Neural cell (in vitro differentiated cells): ENCODE measurements around the gene MEGF11.

ENCODE experiments used
- EP300 ChIP-seq: fragments of 450-650 bp; conservative IDR thresholded peaks from 2 replicates; pipeline ENCODE4 v1.6.1; 2014; ENCODE audit warnings: antibody characterized with exemption, mild to moderate bottlenecking, moderate library complexity; ENCODE audit not compliant: poor library complexity, severe bottlenecking
- TAF1 ChIP-seq: IDR thresholded peaks from 2 replicates; pipeline ENCODE4 v1.6.1; 2012; ENCODE audit warnings: low read depth
- TF ChIP-seq, protein P1 (sequence below): fragments of 450-650 bp; IDR thresholded peaks from 2 replicates; pipeline ENCODE4 v1.5.1; 2014; ENCODE audit warnings: antibody characterized with exemption, mild to moderate bottlenecking, moderate library complexity; ENCODE audit not compliant: poor library complexity, severe bottlenecking

DNA sequence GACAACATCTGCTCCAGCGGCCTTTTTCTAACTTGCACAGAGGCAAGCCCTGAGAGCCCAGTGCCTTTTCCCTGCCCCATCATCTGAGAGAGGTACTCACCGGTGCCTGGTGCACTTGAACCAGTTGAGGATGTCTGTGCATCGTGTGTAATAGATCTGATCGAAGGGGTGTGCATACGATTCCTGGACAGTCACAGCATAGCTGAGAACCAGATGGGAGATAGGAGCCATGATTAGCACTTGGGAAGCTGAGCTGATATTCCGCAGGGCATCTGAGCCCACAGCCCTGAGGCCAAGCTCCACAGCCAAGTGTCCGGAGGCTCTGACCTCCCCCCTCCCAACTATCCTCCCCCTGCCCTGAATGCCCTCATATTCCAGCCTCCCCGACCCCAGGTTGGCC is 129.8 kb downstream of the MEGF11 start:
- TF ChIP-seq, protein P1, sequence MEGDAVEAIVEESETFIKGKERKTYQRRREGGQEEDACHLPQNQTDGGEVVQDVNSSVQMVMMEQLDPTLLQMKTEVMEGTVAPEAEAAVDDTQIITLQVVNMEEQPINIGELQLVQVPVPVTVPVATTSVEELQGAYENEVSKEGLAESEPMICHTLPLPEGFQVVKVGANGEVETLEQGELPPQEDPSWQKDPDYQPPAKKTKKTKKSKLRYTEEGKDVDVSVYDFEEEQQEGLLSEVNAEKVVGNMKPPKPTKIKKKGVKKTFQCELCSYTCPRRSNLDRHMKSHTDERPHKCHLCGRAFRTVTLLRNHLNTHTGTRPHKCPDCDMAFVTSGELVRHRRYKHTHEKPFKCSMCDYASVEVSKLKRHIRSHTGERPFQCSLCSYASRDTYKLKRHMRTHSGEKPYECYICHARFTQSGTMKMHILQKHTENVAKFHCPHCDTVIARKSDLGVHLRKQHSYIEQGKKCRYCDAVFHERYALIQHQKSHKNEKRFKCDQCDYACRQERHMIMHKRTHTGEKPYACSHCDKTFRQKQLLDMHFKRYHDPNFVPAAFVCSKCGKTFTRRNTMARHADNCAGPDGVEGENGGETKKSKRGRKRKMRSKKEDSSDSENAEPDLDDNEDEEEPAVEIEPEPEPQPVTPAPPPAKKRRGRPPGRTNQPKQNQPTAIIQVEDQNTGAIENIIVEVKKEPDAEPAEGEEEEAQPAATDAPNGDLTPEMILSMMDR, result no peak
- TF ChIP-seq TAF1 (no peak), EP300 (no peak)
